CD4-positive, alpha-beta T cell treated with Interleukin-4 for 1 hour (primary cell): ENCODE results near the gene CCZ1B.
"Not testable (repeated sequence)": the region's sequence is repeated elsewhere in the genome, so short reads cannot be mapped to it uniquely, and the experiment has no call there.

Experiments
- DNase-seq, 2 donors: peaks; one replicate each; pipeline ENCODE4 v3.0.0-alpha.2; 2020 to 2022

CCZ1B gene

DNA sequence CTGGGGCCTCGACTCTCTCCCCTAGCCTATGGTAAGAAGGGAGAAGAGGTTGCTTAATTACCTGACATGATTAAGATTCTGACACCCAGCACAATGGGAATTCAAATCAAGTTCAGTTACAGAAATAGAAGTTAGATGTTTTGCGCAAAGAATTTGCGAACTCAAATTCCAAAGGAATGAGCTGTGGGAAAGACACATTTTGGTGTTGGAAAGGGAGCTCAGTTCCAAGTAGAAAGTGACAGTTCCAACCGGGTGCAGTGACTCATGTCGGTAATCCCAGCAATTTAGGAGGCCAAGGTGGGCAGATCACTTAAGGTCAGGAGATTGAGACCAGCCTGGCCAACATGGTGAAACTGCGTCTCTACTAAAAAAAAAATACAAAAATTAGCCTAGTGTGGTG lies 4.0 kb upstream of the CCZ1B start:
- DNase-seq, result not testable (repeated sequence)

DNA sequence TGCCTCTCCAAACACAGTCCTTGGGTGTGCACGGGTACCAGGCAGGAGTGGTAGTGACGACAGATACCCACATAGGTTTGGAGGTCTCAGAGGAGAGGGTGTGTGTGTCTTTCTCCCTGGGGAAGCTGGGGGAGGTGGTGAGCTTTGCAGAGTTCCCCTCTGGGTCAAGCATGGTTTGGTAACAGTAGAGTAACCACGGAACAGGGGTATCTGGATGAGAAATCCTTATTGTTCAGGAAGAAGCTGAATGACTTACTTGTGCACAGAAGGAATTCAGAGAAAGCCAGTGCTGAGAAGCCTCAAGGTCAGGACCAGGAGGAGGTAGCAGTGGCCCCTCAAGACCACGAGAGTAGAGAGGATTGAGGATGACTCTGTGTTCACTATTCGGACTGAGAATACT lies 3.5 kb upstream of the CCZ1B start:
- DNase-seq, result not testable (repeated sequence)

DNA sequence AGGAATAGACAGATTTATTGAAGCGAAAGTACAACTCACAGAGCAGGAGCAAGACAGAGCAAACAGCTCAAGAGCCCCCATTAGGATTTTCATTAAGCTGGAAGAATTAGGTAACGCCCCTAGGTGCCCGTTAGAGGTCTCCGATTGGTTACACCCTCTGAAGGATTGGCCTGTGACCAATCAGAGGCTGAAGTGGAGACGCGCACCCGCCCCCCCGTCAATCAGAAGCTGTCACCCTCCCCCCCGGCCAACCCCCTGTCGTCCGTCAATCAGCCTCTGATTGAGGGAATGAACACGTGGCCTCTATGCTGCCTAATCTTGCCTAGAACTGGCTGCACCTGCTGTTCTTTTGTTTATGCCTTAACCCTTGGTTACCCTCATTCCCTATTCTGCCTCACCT lies 1.1 kb upstream of the CCZ1B start:
- DNase-seq, result not testable (repeated sequence)

GRCh38 chr7:6825236-6826125 lies 594 bp downstream of the CCZ1B start:
- peak in 1 of 2 donors; percentile 17 for DNase-seq

DNA sequence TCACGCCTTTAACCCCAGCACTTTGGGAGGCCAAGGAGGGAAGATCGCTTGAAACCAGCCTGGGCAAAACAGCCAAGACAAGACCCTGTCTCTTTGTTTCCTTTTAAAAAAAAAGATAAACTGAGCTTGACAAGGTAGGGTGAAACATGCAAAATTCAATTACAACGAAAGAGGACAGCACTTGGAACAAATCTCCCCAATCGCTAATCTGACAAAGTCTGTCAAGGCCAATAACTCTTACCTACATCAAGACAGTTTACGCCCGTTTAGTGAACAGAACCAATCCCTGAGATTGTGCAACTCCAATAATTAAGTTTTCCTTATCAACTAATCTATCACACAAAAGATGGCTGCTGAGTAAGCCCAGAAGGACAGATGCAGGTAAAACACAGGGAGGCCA lies 4.5 kb downstream of the CCZ1B start:
- not testable (repeated sequence) for DNase-seq

DNA sequence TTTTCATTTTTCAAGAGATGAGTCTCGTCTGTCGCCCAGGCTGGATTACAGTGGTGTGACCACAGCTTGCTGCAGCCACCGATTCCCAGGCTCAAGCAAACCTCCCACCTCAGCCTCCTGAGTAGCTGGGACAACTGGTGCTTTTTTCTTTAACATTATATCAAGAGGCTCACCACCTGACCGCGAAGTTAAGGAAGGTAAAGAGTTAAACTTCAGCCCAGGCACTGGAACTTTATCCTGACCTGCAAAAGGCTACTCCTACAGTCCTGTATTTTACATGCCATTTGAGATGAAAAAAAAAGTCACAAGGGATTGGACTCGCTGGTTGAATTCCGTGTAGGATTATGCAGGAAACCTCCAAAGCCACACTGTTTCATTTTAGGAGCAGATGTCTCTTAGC lies 10.6 kb downstream of the CCZ1B start:
- not testable (repeated sequence) for DNase-seq

DNA sequence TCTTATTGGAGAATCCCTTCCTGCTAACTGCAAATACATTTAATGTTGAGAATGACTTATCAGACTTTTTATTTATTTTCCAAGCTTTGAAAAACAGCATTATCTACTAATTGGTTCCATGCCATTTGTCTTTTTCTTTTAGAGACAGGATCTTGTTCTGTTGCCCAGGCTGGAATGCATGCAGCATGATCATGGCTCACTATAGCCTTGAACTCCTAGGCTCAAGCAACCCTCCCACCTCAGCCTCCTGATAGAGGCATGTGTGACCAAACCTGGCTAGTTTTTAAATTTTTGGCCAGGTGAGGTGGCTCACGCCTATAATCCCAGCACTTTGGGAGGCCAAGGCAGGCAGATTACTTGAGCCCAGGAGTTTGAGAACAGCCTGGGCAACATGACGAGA lies 13.1 kb downstream of the CCZ1B start:
- DNase-seq, result not testable (repeated sequence)

DNA sequence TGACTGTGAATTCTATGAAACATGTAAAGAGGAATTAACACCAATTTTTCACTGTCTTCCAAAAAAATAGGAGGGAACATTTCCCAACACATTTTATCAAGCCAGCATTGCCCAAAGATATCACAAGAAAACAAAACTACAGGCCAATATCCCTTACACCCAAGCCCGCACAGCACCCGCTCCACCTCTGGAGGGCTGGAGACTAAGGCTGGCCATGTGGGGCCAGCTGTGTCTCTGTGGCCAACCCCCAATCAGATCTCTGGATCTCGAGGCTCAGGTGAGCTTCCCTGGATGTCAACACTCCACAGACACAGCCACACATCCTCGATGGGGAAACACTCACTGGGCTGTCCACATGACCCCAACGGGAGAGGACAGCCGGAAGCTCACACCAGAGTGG lies 18.1 kb downstream of the CCZ1B start:
- DNase-seq, result not testable (repeated sequence)

DNA sequence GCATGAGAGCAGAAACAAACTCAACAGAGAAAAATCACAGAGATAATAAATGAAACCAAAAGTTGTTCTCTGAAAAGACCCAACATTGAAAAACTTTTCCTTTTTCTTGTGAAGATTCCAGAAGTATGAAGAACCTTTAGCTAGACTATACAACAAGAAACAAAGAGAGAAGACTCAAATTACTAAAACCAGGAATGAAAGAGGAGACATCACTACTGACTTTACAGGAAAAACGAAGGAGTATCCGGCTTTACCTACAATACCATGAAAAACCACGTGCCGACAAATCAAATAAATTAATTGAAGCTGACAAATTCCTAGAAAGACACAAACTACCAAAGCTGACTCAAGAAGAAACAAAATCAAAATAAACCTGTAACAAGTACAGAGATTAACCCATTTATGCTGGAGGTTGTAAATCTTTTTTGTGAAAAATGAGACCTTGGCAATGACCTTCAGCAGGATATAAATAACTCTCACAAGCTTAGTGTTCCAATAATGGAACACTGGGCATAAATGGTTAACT lies 18.6 kb downstream of the CCZ1B start:
- DNase-seq, result not testable (repeated sequence)

DNA sequence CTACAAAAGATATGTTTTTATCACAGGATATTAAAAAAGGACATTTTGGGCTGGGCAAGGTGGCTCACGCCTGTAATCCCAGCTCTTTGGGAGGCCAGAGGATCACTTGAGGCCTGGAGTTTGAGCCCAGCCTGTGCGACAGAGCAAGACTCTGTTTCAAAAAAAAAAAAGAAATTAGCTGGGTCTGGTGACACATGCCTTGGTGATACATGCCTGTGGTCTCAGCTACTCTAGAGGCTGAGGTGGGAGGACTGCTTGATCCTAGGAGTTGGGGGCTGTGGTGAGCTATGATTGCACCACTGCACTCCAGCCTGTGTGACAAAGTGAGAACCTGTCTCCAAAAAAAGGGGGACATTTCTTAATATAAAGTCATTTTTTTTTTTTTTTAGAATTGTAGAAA lies 25.7 kb downstream of the CCZ1B start:
- not testable (repeated sequence) for DNase-seq

DNA sequence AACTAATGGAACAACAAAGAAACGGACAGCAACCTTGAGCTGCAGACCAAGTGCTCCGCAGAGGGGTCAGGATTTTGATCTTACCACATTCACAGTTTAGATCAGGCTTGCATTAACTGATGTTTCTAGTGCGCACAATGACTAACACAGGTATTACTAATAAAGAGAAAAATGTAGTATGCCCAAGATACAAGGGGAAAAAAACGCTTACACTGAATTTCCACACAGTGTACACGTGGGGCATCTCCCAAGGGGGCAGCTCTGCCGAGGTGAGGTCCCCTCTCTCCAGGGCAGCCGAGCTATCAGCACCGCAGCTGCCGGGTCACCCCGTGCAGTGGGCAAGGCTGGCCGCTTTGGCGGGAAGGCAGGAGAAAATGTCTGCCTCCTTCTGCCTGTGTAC lies 26.2 kb downstream of the CCZ1B start:
- not testable (repeated sequence) for DNase-seq

DNA sequence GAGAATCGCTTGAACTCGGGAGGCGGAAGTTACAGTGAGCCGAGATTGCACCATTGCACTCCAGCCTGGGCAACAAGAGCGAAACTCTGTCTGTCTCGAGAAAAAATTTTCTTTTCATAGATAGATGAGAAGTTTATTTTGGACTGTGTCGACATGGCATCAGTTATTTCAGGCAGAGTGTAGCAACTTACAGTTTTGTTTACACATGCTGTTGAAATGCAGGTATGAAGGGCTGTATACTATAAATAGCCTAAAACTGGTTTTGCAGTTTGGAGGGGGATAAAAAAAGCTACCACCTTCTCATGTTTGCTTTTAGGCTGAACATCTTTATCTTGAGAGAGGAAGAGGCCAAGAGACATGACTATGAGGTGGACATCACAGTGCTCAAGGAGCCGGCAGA lies 28.0 kb downstream of the CCZ1B start:
- DNase-seq, result not testable (repeated sequence)

- not testable (repeated sequence) for DNase-seq
Measured at GRCh38 chr7:6797218-6797617, 28.9 kb downstream of the CCZ1B start.

DNA sequence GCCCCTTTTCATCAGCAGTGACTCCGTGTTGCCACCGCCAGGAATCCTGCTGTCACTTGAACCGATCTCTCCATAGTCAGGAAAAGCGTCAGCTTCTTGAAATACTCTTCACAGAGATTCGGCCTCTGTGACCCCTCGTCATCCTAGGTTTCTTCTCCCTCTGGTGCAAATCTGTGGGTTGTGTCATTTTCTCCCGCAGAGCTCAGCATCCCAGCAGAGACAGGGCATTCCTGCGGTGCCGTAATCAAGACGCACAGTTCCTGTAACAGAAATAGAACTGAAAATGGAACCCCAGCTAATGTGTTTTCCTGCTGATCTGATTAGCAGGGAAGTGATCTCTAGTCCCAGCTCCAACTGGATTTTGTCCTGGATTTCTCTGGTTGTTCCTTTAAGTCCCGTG lies 31.8 kb downstream of the CCZ1B start:
- not testable (repeated sequence) for DNase-seq

- not testable (repeated sequence) for DNase-seq
Measured at GRCh38 chr7:6792113-6792872, 33.8 kb downstream of the CCZ1B start.

- DNase-seq, result not testable (repeated sequence)
Measured at GRCh38 chr7:6789353-6789752, 36.7 kb downstream of the CCZ1B start.

DNA sequence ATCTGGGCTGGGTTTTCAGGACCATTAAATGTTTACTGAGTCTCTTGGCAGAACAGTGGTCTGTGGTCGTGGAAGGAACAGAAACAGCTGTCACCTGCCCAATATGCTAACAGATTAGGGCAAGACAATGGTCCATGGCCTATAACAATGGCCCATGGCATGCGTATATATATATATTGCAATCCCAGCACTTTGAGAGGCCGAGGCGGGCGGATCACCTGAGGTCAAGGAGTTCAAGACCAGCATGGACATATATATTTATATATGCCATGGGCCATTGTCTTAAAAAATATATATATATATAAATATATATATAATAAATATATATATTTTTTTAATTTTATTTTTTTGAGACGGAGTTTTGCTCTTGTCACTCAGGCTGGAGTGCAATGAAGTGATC lies 44.5 kb downstream of the CCZ1B start:
- DNase-seq, result not testable (repeated sequence)

- DNase-seq, result not testable (repeated sequence)
Measured at GRCh38 chr7:6761186-6761585, 64.9 kb downstream of the CCZ1B start.

DNA sequence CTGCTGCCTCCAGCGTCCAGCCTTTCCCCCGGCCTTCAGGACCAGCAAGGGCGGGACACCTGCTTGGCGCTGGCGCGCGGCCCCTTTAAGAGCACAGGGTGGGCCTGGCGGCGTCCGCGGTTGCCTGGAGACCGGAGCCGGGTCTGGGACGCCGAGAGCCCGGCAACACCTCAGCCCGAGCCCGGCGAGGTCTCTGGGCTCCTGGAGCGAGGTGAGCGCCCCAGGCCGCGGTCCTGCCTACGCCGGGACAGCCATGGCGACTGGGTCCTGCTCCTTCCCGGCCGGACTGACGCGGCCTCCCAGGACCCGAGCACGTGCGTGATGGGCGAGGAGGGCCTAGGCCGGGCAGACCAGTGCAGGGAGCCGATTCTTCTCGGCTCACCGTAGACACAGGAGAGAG lies 72.1 kb downstream of the CCZ1B start, which contains the start of gene RSPH10B2:
TSS of gene RSPH10B2 (plus strand) at position 140 of the 400 bp plus-strand sequence. CDS start 3,575 bp downstream, outside the sequence.
- not testable (repeated sequence) for DNase-seq

- not testable (repeated sequence) for DNase-seq
Measured at GRCh38 chr7:6750173-6750572, 75.9 kb downstream of the CCZ1B start.

GRCh38 chr7:6749335-6749734 lies 76.7 kb downstream of the CCZ1B start:
- DNase-seq, result not testable (repeated sequence)
